ENCODE data around the gene NOX5.

Gene NOX5

GRCh38 chr15:69011641-69012040 lies 2.9 kb upstream of the NOX5 start:
- DNase-seq (ENCODE audit: extremely low read depth, low read depth) = no peak
- no peak for TF ChIP-seq CTCF (IDR thresholded peaks at IDR 0.05; ENCODE audit: low read depth, low read length)

GRCh38 chr15:69012761-69013364 lies 1.6 kb upstream of the NOX5 start:
- no peak for DNase-seq (ENCODE audit: extremely low read depth, low read depth)
- no peak for TF ChIP-seq CTCF (IDR thresholded peaks at IDR 0.05; ENCODE audit: low read depth, low read length)

- DNase-seq (ENCODE audit: extremely low read depth, low read depth) = no peak
- no peak for TF ChIP-seq CTCF (IDR thresholded peaks at IDR 0.05; ENCODE audit: low read depth, low read length)
Observed at GRCh38 chr15:69013726-69014406, 629 bp upstream of the NOX5 start.

GRCh38 chr15:69015591-69015990 lies 1.1 kb downstream of the NOX5 start:
- TF ChIP-seq CTCF (IDR thresholded peaks at IDR 0.05; ENCODE audit: low read depth, low read length) = no peak
- DNase-seq (ENCODE audit: extremely low read depth, low read depth) = no peak

GRCh38 chr15:69016021-69016595 lies 1.6 kb downstream of the NOX5 start:
- DNase-seq (ENCODE audit: extremely low read depth, low read depth) = no peak
- TF ChIP-seq CTCF (IDR thresholded peaks at IDR 0.05; ENCODE audit: low read depth, low read length) = no peak

- no peak for TF ChIP-seq CTCF (IDR thresholded peaks at IDR 0.05; ENCODE audit: low read depth, low read length)
Observed at GRCh38 chr15:69017978-69018377, 3.5 kb downstream of the NOX5 start.

GRCh38 chr15:69018951-69019350 lies 4.5 kb downstream of the NOX5 start:
- no peak for TF ChIP-seq CTCF (IDR thresholded peaks at IDR 0.05; ENCODE audit: low read depth, low read length)
- DNase-seq (ENCODE audit: extremely low read depth, low read depth) = no peak

More at GRCh38 chr15:69017978-69018377, 3.5 kb downstream of the NOX5 start:
- DNase-seq (ENCODE audit: extremely low read depth, low read depth) = no peak

Measured in AG09319 (cell line).